ENCODE measurements around the gene CSH2.
"Not testable (repeated sequence)": the region's sequence is repeated elsewhere in the genome, so short reads cannot be mapped to it uniquely, and the experiment has no call there.

- TF ChIP-seq, protein P1, sequence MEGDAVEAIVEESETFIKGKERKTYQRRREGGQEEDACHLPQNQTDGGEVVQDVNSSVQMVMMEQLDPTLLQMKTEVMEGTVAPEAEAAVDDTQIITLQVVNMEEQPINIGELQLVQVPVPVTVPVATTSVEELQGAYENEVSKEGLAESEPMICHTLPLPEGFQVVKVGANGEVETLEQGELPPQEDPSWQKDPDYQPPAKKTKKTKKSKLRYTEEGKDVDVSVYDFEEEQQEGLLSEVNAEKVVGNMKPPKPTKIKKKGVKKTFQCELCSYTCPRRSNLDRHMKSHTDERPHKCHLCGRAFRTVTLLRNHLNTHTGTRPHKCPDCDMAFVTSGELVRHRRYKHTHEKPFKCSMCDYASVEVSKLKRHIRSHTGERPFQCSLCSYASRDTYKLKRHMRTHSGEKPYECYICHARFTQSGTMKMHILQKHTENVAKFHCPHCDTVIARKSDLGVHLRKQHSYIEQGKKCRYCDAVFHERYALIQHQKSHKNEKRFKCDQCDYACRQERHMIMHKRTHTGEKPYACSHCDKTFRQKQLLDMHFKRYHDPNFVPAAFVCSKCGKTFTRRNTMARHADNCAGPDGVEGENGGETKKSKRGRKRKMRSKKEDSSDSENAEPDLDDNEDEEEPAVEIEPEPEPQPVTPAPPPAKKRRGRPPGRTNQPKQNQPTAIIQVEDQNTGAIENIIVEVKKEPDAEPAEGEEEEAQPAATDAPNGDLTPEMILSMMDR (tag by site-specific recombination; IDR thresholded peaks at IDR 0.05): not testable (repeated sequence)
- TF ChIP-seq, protein P2, sequence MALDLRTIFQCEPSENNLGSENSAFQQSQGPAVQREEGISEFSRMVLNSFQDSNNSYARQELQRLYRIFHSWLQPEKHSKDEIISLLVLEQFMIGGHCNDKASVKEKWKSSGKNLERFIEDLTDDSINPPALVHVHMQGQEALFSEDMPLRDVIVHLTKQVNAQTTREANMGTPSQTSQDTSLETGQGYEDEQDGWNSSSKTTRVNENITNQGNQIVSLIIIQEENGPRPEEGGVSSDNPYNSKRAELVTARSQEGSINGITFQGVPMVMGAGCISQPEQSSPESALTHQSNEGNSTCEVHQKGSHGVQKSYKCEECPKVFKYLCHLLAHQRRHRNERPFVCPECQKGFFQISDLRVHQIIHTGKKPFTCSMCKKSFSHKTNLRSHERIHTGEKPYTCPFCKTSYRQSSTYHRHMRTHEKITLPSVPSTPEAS (tag by site-specific recombination; IDR thresholded peaks at IDR 0.05): not testable (repeated sequence)
- not testable (repeated sequence) for TF ChIP-seq GLI4 (tag by site-specific recombination; IDR thresholded peaks at IDR 0.05); ZNF132 (tag by site-specific recombination; IDR thresholded peaks at IDR 0.05; ENCODE audit: borderline replicate concordance); ZFHX2 (tag by site-specific recombination; conservative IDR thresholded peaks at IDR 0.05); TCF7L2 (IDR thresholded peaks at IDR 0.05; ENCODE audit: borderline replicate concordance, low read depth, low read length); PRDM2 (tag by site-specific recombination; IDR thresholded peaks at IDR 0.05; ENCODE audit: borderline replicate concordance); TRIM28 (IDR thresholded peaks at IDR 0.05; ENCODE audit: borderline replicate concordance, low read length); ZNF670 (tag by site-specific recombination; IDR thresholded peaks at IDR 0.05; ENCODE audit: low read depth)
- TF ChIP-seq, protein P3, sequence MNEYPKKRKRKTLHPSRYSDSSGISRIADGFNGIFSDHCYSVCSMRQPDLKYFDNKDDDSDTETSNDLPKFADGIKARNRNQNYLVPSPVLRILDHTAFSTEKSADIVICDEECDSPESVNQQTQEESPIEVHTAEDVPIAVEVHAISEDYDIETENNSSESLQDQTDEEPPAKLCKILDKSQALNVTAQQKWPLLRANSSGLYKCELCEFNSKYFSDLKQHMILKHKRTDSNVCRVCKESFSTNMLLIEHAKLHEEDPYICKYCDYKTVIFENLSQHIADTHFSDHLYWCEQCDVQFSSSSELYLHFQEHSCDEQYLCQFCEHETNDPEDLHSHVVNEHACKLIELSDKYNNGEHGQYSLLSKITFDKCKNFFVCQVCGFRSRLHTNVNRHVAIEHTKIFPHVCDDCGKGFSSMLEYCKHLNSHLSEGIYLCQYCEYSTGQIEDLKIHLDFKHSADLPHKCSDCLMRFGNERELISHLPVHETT (tag by site-specific recombination; IDR thresholded peaks at IDR 0.05): not testable (repeated sequence)
- TF ChIP-seq, protein P4, sequence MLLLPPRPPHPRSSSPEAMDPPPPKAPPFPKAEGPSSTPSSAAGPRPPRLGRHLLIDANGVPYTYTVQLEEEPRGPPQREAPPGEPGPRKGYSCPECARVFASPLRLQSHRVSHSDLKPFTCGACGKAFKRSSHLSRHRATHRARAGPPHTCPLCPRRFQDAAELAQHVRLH (tag by site-specific recombination; IDR thresholded peaks at IDR 0.05): not testable (repeated sequence)
Measured at GRCh38 chr17:63874693-63875092, 1.2 kb upstream of the CSH2 start.

Data from HEK293 (cell line).